Liver (tissue), 9 donors: Measurements from ENCODE around the gene DEXI. TPM values are rescaled to one million over a fixed set of nuclear protein-coding genes. Genes with fewer than 3 reads are reported as not detected.
A peak's percentile ranks its signal among the peaks of the same experiment; 100 is the strongest.
"Not testable (repeated sequence)": the region's sequence is repeated elsewhere in the genome, so short reads cannot be mapped to it uniquely, and the experiment has no call there.

ENCODE experiments used
- DNase-seq: peaks from one replicate; pipeline ENCODE4 v3.0.0-alpha.2; 2017; ENCODE audit warnings: low spot score
- H3K27ac ChIP-seq, 2 donors: one replicate each; pipeline ENCODE4 v1.7.0; 2013; ENCODE audit warnings: inconsistent platforms in 2 of 2, low read length in 2 of 2, control low read depth in 1 of 2, low read depth in 1 of 2, mild to moderate bottlenecking in 1 of 2
- H3K27me3 ChIP-seq, 4 donors: one replicate each; pipeline versions ENCODE4 v1.6.1 to v1.7.0; 2013; ENCODE audit warnings: low read length in 3 of 4, inconsistent platforms in 1 of 4, mild to moderate bottlenecking in 1 of 4, moderate library complexity in 1 of 4; ENCODE audit not compliant: control insufficient read depth in 4 of 4, insufficient read depth in 4 of 4
- H3K36me3 ChIP-seq, 4 donors: one replicate each; pipeline versions ENCODE4 v1.6.1 to v1.7.0; 2013; ENCODE audit warnings: low read length in 3 of 4, mild to moderate bottlenecking in 3 of 4, low read depth in 1 of 4, moderate library complexity in 1 of 4; ENCODE audit not compliant: control insufficient read depth in 4 of 4, insufficient read depth in 3 of 4
- H3K4me1 ChIP-seq, 4 donors: one replicate each; pipeline versions ENCODE4 v1.6.1 to v1.7.0; 2013; ENCODE audit warnings: low read length in 3 of 4, mild to moderate bottlenecking in 3 of 4, moderate library complexity in 1 of 4; ENCODE audit not compliant: control insufficient read depth in 4 of 4, insufficient read depth in 4 of 4
- H3K4me3 ChIP-seq, 3 donors: one replicate each; pipeline versions ENCODE4 v1.6.1 to v1.7.0; 2013; ENCODE audit warnings: low read length in 3 of 3, control low read depth in 1 of 3, low read depth in 1 of 3, mild to moderate bottlenecking in 1 of 3
- H3K9ac ChIP-seq, 2 donors: one replicate each; pipeline ENCODE4 v1.7.0; 2013; ENCODE audit warnings: low read length in 2 of 2, mild to moderate bottlenecking in 2 of 2, moderate library complexity in 2 of 2, control low read depth in 1 of 2, low read depth in 1 of 2
- H3K9me3 ChIP-seq, 4 donors: one replicate each; pipeline versions ENCODE4 v1.6.1 to v1.7.0; 2013; ENCODE audit warnings: low read length in 3 of 4; ENCODE audit not compliant: control insufficient read depth in 4 of 4
- ATF3 ChIP-seq: IDR thresholded peaks from 2 replicates; pipeline ENCODE4 v1.6.1; 2016; ENCODE audit warnings: antibody characterized with exemption
- FOXA1 ChIP-seq: IDR thresholded peaks from 2 replicates; pipeline ENCODE4 v1.6.1; 2016; ENCODE audit warnings: antibody characterized with exemption
- FOXA2 ChIP-seq: IDR thresholded peaks from 2 replicates; pipeline ENCODE4 v1.6.1; 2016; ENCODE audit warnings: antibody characterized with exemption
- HNF4A ChIP-seq, 2 donors: conservative IDR thresholded peaks; 2 replicates each; pipeline ENCODE4 v1.6.1; 2016; ENCODE audit warnings: antibody characterized with exemption in 2 of 2, mild to moderate bottlenecking in 2 of 2
- HNF4G ChIP-seq: IDR thresholded peaks from 2 replicates; pipeline ENCODE4 v1.6.1; 2016; ENCODE audit warnings: antibody characterized with exemption
- JUND ChIP-seq, 2 donors: IDR thresholded peaks; 2 replicates each; pipeline ENCODE4 v1.6.1; 2016; ENCODE audit warnings: antibody characterized with exemption in 2 of 2
- NR2F2 ChIP-seq: IDR thresholded peaks from 2 replicates; pipeline ENCODE4 v1.6.1; 2016; ENCODE audit warnings: antibody characterized with exemption
- RAD21 ChIP-seq, 2 donors: IDR thresholded peaks; 2 replicates each; pipeline ENCODE4 v1.6.1; 2016; ENCODE audit warnings: antibody characterized with exemption in 2 of 2, mild to moderate bottlenecking in 2 of 2
- REST ChIP-seq: IDR thresholded peaks from 2 replicates; pipeline ENCODE4 v1.6.1; 2016; ENCODE audit warnings: antibody characterized with exemption, mild to moderate bottlenecking
- RXRA ChIP-seq, 2 donors: IDR thresholded peaks; 2 replicates each; pipeline ENCODE4 v1.6.1; 2017 to 2018; ENCODE audit warnings: antibody characterized with exemption in 2 of 2, mild to moderate bottlenecking in 1 of 2
- SP1 ChIP-seq: IDR thresholded peaks from 2 replicates; pipeline ENCODE4 v1.6.1; 2018; ENCODE audit warnings: antibody characterized with exemption, mild to moderate bottlenecking
- TAF1 ChIP-seq: conservative IDR thresholded peaks from 2 replicates; pipeline ENCODE4 v1.6.1; 2016; ENCODE audit warnings: antibody characterized with exemption, mild to moderate bottlenecking
- YY1 ChIP-seq: IDR thresholded peaks from 2 replicates; pipeline ENCODE4 v1.6.1; 2016; ENCODE audit warnings: antibody characterized with exemption, mild to moderate bottlenecking
- WGBS: extraction: QIAGEN DNeasy Blood & Tissue Kit; methylation state at CpG from one replicate; pipeline ENCODE4 v1.1.7; 2013; 5-methylcytosine and 5-hydroxymethylcytosine counted together
- polyA plus RNA-seq, 2 donors: library from polyadenylated mRNA; stranded (reverse) in 1 of 2; unstranded in 1 of 2; fragments of 200-250 nt in 1 of 2; fragments of >200 nt in 1 of 2; fragmentation: Nextera tagmentation in 1 of 2; extraction: Ambion mirVana in 1 of 2; gene quantifications; one replicate each; pipeline versions ENCODE4 v1.2.1 to v1.2.3, GENCODE V29; 2013 to 2015
- total RNA-seq, 2 donors: library from RNA; depleted of rRNA; stranded (reverse); fragments of >200 nt; gene quantifications; one replicate each; pipeline ENCODE4 v1.2.3, GENCODE V29; 2014
- TF ChIP-seq, protein P1 (sequence below): fragments of 150-350 bp; IDR thresholded peaks from 2 replicates; pipeline ENCODE4 v1.5.1; 2017; ENCODE audit warnings: improper control_type of control experiment, low read depth, low read length; ENCODE audit not compliant: missing input control
- TF ChIP-seq, protein P2 (sequence below): IDR thresholded peaks from 2 replicates; pipeline ENCODE4 v1.6.1; 2016; ENCODE audit warnings: antibody characterized with exemption
- donor health status: healthy.
- donor health status: healthy.
- donor health status: healthy.
- donor health status: healthy.
- donor health status: healthy.

DEXI gene
- total and polyA plus RNA-seq, 4 donors: 13.6 to 69.9 (median 41.8) TPM

DNA sequence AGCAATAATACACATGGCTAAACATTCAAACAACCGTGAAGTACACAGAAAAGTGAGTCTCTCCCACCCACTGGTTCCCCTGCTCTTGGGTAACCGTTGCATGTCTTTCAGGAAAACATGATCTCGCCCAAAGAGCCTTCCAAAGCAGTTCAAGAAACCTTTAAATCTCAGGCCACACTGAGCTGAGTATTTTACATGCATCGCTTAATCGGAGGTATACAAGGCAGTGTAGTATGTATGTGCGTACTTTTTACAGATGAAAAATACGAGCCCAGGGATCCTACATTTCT, 741 bp upstream of the DEXI start:
- WGBS: 85% methylated on average over 7 of the region's 7 CpGs
- DNase-seq: no peak
- no peaks in the 10 kb centered on the region for H3K36me3 ChIP-seq
- H3K27me3 ChIP-seq: no peaks in the 10 kb centered on the region
- H3K27ac ChIP-seq: peak overlapping the region; percentile 78 to 79
- no peaks in the 10 kb centered on the region for H3K9me3 ChIP-seq
- no peak overlapping the region for H3K9ac ChIP-seq
- peaks cover 12 to 65% (median 59%) of the 10 kb centered on the region in 4 donors for H3K4me1 ChIP-seq
- H3K4me3 ChIP-seq: peak overlapping the region in 2 of 3 donors; percentile 30 to 35
- TF ChIP-seq, protein P1, sequence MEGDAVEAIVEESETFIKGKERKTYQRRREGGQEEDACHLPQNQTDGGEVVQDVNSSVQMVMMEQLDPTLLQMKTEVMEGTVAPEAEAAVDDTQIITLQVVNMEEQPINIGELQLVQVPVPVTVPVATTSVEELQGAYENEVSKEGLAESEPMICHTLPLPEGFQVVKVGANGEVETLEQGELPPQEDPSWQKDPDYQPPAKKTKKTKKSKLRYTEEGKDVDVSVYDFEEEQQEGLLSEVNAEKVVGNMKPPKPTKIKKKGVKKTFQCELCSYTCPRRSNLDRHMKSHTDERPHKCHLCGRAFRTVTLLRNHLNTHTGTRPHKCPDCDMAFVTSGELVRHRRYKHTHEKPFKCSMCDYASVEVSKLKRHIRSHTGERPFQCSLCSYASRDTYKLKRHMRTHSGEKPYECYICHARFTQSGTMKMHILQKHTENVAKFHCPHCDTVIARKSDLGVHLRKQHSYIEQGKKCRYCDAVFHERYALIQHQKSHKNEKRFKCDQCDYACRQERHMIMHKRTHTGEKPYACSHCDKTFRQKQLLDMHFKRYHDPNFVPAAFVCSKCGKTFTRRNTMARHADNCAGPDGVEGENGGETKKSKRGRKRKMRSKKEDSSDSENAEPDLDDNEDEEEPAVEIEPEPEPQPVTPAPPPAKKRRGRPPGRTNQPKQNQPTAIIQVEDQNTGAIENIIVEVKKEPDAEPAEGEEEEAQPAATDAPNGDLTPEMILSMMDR: no peak
- TF ChIP-seq RAD21 (IDR thresholded peaks at IDR 0.05): no peak
- no peak for TF ChIP-seq NR2F2
- TF ChIP-seq FOXA1: no peak
- no peak for TF ChIP-seq REST

GRCh38 chr16:10941935-10942351, 325 bp downstream of the DEXI start:
- under 1% methylated on average over 52 of the region's 52 CpGs for WGBS
- Histone ChIP-seq H3K4me1 (peaks cover 12 to 76% (median 69%) of the 10 kb centered on the region in 4 donors), H3K27ac (peak overlapping the region; percentile 49 to 79), H3K4me3 (peak overlapping the region; percentile 33 to 79 (median 74)), H3K9ac (peak overlapping the region in 1 of 2 donors; percentile 9)
- not testable (repeated sequence) for H3K27me3 ChIP-seq, H3K9me3 ChIP-seq, H3K36me3 ChIP-seq, DNase-seq

- Histone ChIP-seq H3K27me3 (no peaks in the 10 kb centered on the region), H3K4me1 (peaks cover 15 to 80% (median 76%) of the 10 kb centered on the region in 4 donors), H3K9ac (peak overlapping the region; percentile 71 to 95), H3K9me3 (no peaks in the 10 kb centered on the region), H3K4me3 (peak overlapping the region; percentile 74 to 87 (median 79)), H3K36me3 (no peaks in the 10 kb centered on the region), H3K27ac (peak overlapping the region; percentile 49 to 79)
- TF ChIP-seq HNF4G (no peak), HNF4A (conservative IDR thresholded peaks at IDR 0.05) (no peak), RAD21 (IDR thresholded peaks at IDR 0.05) (no peak), NR2F2 (no peak), REST (no peak), JUND (IDR thresholded peaks at IDR 0.05) (no peak), TAF1 (no peak), FOXA2 (no peak), FOXA1 (no peak), SP1 (no peak), YY1 (no peak), RXRA (IDR thresholded peaks at IDR 0.05) (no peak), ATF3 (no peak)
- TF ChIP-seq, protein P2, sequence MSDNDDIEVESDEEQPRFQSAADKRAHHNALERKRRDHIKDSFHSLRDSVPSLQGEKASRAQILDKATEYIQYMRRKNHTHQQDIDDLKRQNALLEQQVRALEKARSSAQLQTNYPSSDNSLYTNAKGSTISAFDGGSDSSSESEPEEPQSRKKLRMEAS: no peak
- TF ChIP-seq, protein P1: no peak
- 1% methylated on average over 35 of the region's 36 CpGs for WGBS
- DNase-seq: no peak
Measured at GRCh38 chr16:10941127-10941933, 938 bp downstream of the DEXI start.
